HCT116 (cell line): Measurements from ENCODE around the gene NRROS. TPM values are rescaled to one million over a fixed set of nuclear protein-coding genes. Genes with fewer than 3 reads are reported as not detected.

Experiments used
- ATAC-seq: fragments of 200-7000 bp; cut with Tn5 transposase; 2 replicates; pipeline ENCODE4 v1.9.1; 2020; ENCODE audit warnings: mild to moderate bottlenecking, moderate library complexity
- BruUV-seq: library from RNA; stranded (reverse); fragments of 400-500 nt; replicated peaks from 2 replicates; lab custom pipeline; 2021; lab: Mats Ljungman, UMichigan
- CTCF ChIA-PET: fragments of 300-600 bp; sonication (Branson Sonifier 250); formaldehyde crosslinking; loops from one replicate; lab custom pipeline; 2021; ENCODE audit warnings: antibody characterized with exemption; lab: Charles Lee
- POLR2A ChIA-PET: fragments of 300-600, 350-600 bp; sonication (Branson Sonifier 250); formaldehyde crosslinking; loops from one replicate; lab custom pipeline; 2021; ENCODE audit warnings: antibody characterized with exemption; lab: Charles Lee
- RAD21 ChIA-PET, 2 experiments: fragments of 300-600 bp; sonication (Branson Sonifier 250); formaldehyde crosslinking; loops; one replicate each; lab custom pipeline; 2023; ENCODE audit warnings: low total read pairs in 2 of 2; ENCODE audit not compliant: uncharacterized antibody in 2 of 2, unreplicated experiment in 2 of 2, low non-redundant PET in 1 of 2; lab: Charles Lee
- DNase-seq: peaks from one replicate; pipeline ENCODE4 v3.0.0-alpha.2; 2010; ENCODE audit warnings: low read depth, low spot score
- H2AFZ ChIP-seq: fragments of 200-600 bp; shearing (Covaris generic), sonication (generic); 2 replicates; pipeline ENCODE4 v1.6.1; 2017; ENCODE audit warnings: low read depth, mixed run types, mixed read lengths, antibody characterized with exemption, low read length; ENCODE audit not compliant: poor library complexity, severe bottlenecking
- H3K27ac ChIP-seq: 2 replicates; pipeline ENCODE4 v1.5.1; 2012; ENCODE audit warnings: low read depth, low read length
- H3K27me3 ChIP-seq: fragments of 200-600 bp; sonication (generic); 2 replicates; pipeline ENCODE4 v1.6.1; 2016; ENCODE audit warnings: mixed run types, low read length, mixed read lengths; ENCODE audit not compliant: insufficient read depth
- H3K36me3 ChIP-seq, 2 experiments: fragments of 200-500 bp in 1 of 2; fragments of 200-600 bp in 1 of 2; sonication (Bioruptor generic) in 1 of 2; sonication (generic) in 1 of 2; 2 replicates each; pipeline versions ENCODE4 v1.5.1 to v1.6.1; 2014 to 2016; ENCODE audit warnings: low read length in 2 of 2, inconsistent platforms in 1 of 2, mixed read lengths in 1 of 2, mixed run types in 1 of 2; ENCODE audit not compliant: insufficient read depth in 2 of 2, control insufficient read depth in 1 of 2
- H3K4me1 ChIP-seq, 2 experiments: fragments of 200-600 bp in 1 of 2; sonication (generic) in 1 of 2; 2 replicates each; pipeline versions ENCODE4 v1.5.1 to v1.6.1; 2012 to 2017; ENCODE audit warnings: low read length in 2 of 2, inconsistent platforms in 1 of 2, mild to moderate bottlenecking in 1 of 2, mixed read lengths in 1 of 2, mixed run types in 1 of 2, moderate library complexity in 1 of 2; ENCODE audit not compliant: insufficient read depth in 2 of 2, control insufficient read depth in 1 of 2
- H3K4me2 ChIP-seq: fragments of 200-600 bp; sonication (generic); 2 replicates; pipeline ENCODE4 v1.6.1; 2017; ENCODE audit warnings: mixed run types, low read length, mixed read lengths
- H3K4me3 ChIP-seq, 2 experiments: fragments of 200-600 bp in 1 of 2; sonication (generic) in 1 of 2; replicated peaks in 1 of 2; 2 replicates each; pipeline ENCODE4 v1.5.1; 2011 to 2016; ENCODE audit warnings: low read length in 2 of 2, control low read depth in 1 of 2, low read depth in 1 of 2, mild to moderate bottlenecking in 1 of 2, mixed read lengths in 1 of 2, mixed run types in 1 of 2
- H3K79me2 ChIP-seq: fragments of 200-600 bp; sonication (generic); 2 replicates; pipeline ENCODE4 v1.6.1; 2017; ENCODE audit warnings: mild to moderate bottlenecking, mixed run types, low read length, moderate library complexity, mixed read lengths; ENCODE audit not compliant: insufficient read depth
- H3K9ac ChIP-seq: fragments of 200-600 bp; sonication (generic); 2 replicates; pipeline ENCODE4 v1.6.1; 2016; ENCODE audit warnings: low read length, mixed read lengths
- H3K9me2 ChIP-seq: fragments of 200-600 bp; sonication (generic), shearing (Covaris generic); 2 replicates; pipeline ENCODE4 v1.6.1; 2017; ENCODE audit warnings: mixed run types, mild to moderate bottlenecking, moderate library complexity; ENCODE audit not compliant: insufficient read depth
- H3K9me3 ChIP-seq, 2 experiments: fragments of 200-500 bp in 1 of 2; fragments of 200-600 bp in 1 of 2; sonication (Bioruptor generic) in 1 of 2; sonication (generic) in 1 of 2; 2 replicates each; pipeline ENCODE4 v1.6.1; 2014 to 2017; ENCODE audit warnings: low read length in 2 of 2, mixed read lengths in 2 of 2, inconsistent platforms in 1 of 2, low read depth in 1 of 2, mild to moderate bottlenecking in 1 of 2, mixed run types in 1 of 2, moderate library complexity in 1 of 2; ENCODE audit not compliant: control insufficient read depth in 1 of 2, insufficient read depth in 1 of 2
- H4K20me1 ChIP-seq: fragments of 200-600 bp; sonication (generic), shearing (Covaris generic); 2 replicates; pipeline ENCODE4 v1.6.1; 2017; ENCODE audit warnings: mixed run types, mild to moderate bottlenecking, moderate library complexity; ENCODE audit not compliant: insufficient read depth
- ATF3 ChIP-seq: IDR thresholded peaks from 2 replicates; pipeline ENCODE4 v1.6.1; 2012
- CBX3 ChIP-seq: IDR thresholded peaks from 2 replicates; pipeline ENCODE4 v1.6.1; 2012; ENCODE audit warnings: low read depth
- CTCF ChIP-seq, 3 experiments: fragments of 200-600 bp in 1 of 3; sonication (generic) in 1 of 3; IDR thresholded peaks in 2 of 3; conservative IDR thresholded peaks in 1 of 3; 2 replicates each; pipeline ENCODE4 v1.5.1; 2012 to 2017; ENCODE audit warnings: low read depth in 2 of 3, low read length in 2 of 3, antibody characterized with exemption in 1 of 3, borderline replicate concordance in 1 of 3, control low read depth in 1 of 3, mild to moderate bottlenecking in 1 of 3, mixed read lengths in 1 of 3, mixed run types in 1 of 3, moderate library complexity in 1 of 3; ENCODE audit not compliant: insufficient read depth in 1 of 3
- EGR1 ChIP-seq: IDR thresholded peaks from 2 replicates; pipeline ENCODE4 v1.6.1; 2012; ENCODE audit warnings: low read depth
- ELF1 ChIP-seq: IDR thresholded peaks from 2 replicates; pipeline ENCODE4 v1.6.1; 2012; ENCODE audit warnings: low read depth, borderline replicate concordance
- EZH2 ChIP-seq: fragments of 200-600 bp; sonication (generic); IDR thresholded peaks from 2 replicates; pipeline ENCODE4 v1.6.1; 2017; ENCODE audit warnings: antibody characterized with exemption, mixed run types
- EZH2phosphoT487 ChIP-seq: fragments of 200-600 bp; IDR thresholded peaks from 2 replicates; pipeline ENCODE4 v1.6.1; 2018; ENCODE audit warnings: antibody characterized with exemption, borderline replicate concordance
- FOSL1 ChIP-seq: IDR thresholded peaks from 2 replicates; pipeline ENCODE4 v1.6.1; 2012; ENCODE audit warnings: low read depth
- MAX ChIP-seq: IDR thresholded peaks from 2 replicates; pipeline ENCODE4 v1.6.1; 2012
- REST ChIP-seq: IDR thresholded peaks from 2 replicates; pipeline ENCODE4 v1.6.1; 2012; ENCODE audit warnings: low read depth
- SRF ChIP-seq: IDR thresholded peaks from 2 replicates; pipeline ENCODE4 v1.6.1; 2012; ENCODE audit warnings: low read depth
- YY1 ChIP-seq: IDR thresholded peaks from 2 replicates; pipeline ENCODE4 v1.6.1; 2011; ENCODE audit warnings: low read length, low read depth, moderate library complexity, mild to moderate bottlenecking; ENCODE audit not compliant: insufficient replicate concordance; ENCODE audit errors: extremely low read depth
- ZFX ChIP-seq: fragments of 450-650 bp; IDR thresholded peaks from 2 replicates; pipeline ENCODE4 v1.6.1; 2017
- ZNF274 ChIP-seq: fragments of 200-500 bp; sonication (Bioruptor generic); IDR thresholded peaks from 2 replicates; pipeline ENCODE4 v1.6.1; 2014; ENCODE audit warnings: mild to moderate bottlenecking, low read depth, low read length, inconsistent platforms
- intact Hi-C: fragments of 100-400 bp; cut with micrococcal nuclease; formaldehyde crosslinking; loops from 2 replicates; pipeline ENCODE4 v1.10.0; 2022
- total RNA-seq: library from RNA; stranded (reverse); gene quantifications from one replicate; pipeline ENCODE4 v1.2.1, GENCODE V29; 2021; ENCODE audit not compliant: unreplicated experiment

NRROS gene
- total RNA-seq, 1 experiment from 2014 or later: 0.12 TPM

- intact Hi-C loops: no loop called here
- Histone ChIP-seq H3K27ac (no peak overlapping the region), H3K9me3 (no peaks in the 10 kb centered on the region), H3K4me1 (no peaks in the 10 kb centered on the region), H3K4me3 (no peak overlapping the region), H3K36me3 (no peaks in the 10 kb centered on the region), H3K27me3 (no peaks in the 10 kb centered on the region), H3K4me2 (no peak overlapping the region), H4K20me1 (no peaks in the 10 kb centered on the region), H2AFZ (no peak overlapping the region), H3K9ac (no peak overlapping the region), H3K79me2 (no peaks in the 10 kb centered on the region), H3K9me2 (no peaks in the 10 kb centered on the region)
- TF ChIP-seq MAX: no peak
- TF ChIP-seq EGR1: no peak
- TF ChIP-seq ATF3: no peak
- no peak for TF ChIP-seq YY1
- TF ChIP-seq EZH2phosphoT487: no peak
- TF ChIP-seq EZH2: no peak
- TF ChIP-seq REST: no peak
- no peak for TF ChIP-seq CBX3
- no peak for TF ChIP-seq ZNF274
- no peak for TF ChIP-seq SRF
- TF ChIP-seq ELF1: no peak
- no peak for TF ChIP-seq ZFX
- no peak for TF ChIP-seq FOSL1
- TF ChIP-seq CTCF (IDR thresholded peaks at IDR 0.05 in 2 of 3, conservative IDR thresholded peaks at IDR 0.05 in 1 of 3; ENCODE audit: borderline replicate concordance in 1 of 3, insufficient read depth in 1 of 3, low read depth in 2 of 3, low read length in 2 of 3): no peak
- POLR2A ChIA-PET: no interaction called here
- CTCF ChIA-PET: interaction anchor here (1.6 to 1.8 kb wide), 2 partner anchors 17 to 69 kb away, joined by 3 to 8 read pairs; no protein-coding TSS in a partner anchor
- no peak for DNase-seq
- RAD21 ChIA-PET: no interaction called here
- no TSS peak for BruUV-seq
- no peak for ATAC-seq
Observed at GRCh38 chr3:196677931-196678330, 38.4 kb downstream of the NRROS start.
